SU-DHL-6 (cell line): Measurements from ENCODE around the gene TMIGD2.
"Not testable (repeated sequence)": the region's sequence is repeated elsewhere in the genome, so short reads cannot be mapped to it uniquely, and the experiment has no call there.

ENCODE experiments used
- H2AFZ ChIP-seq: fragments of 200-600 bp; sonication (generic); 2 replicates; pipeline ENCODE4 v1.6.1; 2014; ENCODE audit warnings: low read depth, mild to moderate bottlenecking, moderate library complexity, mixed read lengths, antibody characterized with exemption, low read length; ENCODE audit not compliant: severe bottlenecking
- H3F3A ChIP-seq: fragments of 200-600 bp; shearing (Covaris generic); 2 replicates; pipeline ENCODE4 v1.6.0; 2016; ENCODE audit warnings: antibody characterized with exemption, mild to moderate bottlenecking; ENCODE audit not compliant: insufficient read depth
- H3K27ac ChIP-seq: fragments of 200-600 bp; sonication (generic); 2 replicates; pipeline ENCODE4 v1.5.1; 2016; ENCODE audit warnings: low read depth, mild to moderate bottlenecking, low read length, moderate library complexity, mixed read lengths
- H3K27me3 ChIP-seq: fragments of 200-600 bp; sonication (generic), shearing (Covaris generic); 2 replicates; pipeline ENCODE4 v1.6.0; 2014; ENCODE audit warnings: mild to moderate bottlenecking, low read length
- H3K36me3 ChIP-seq: fragments of 200-600 bp; sonication (generic); 2 replicates; pipeline ENCODE4 v1.6.1; 2014; ENCODE audit warnings: mild to moderate bottlenecking, low read length, mixed read lengths
- H3K4me2 ChIP-seq: fragments of 300-600, 200-600 bp; shearing (Covaris generic), sonication (generic); 2 replicates; pipeline ENCODE4 v1.6.0; 2014; ENCODE audit warnings: low read length, low read depth, mild to moderate bottlenecking; ENCODE audit not compliant: poor library complexity, severe bottlenecking
- H3K4me3 ChIP-seq: fragments of 200-600 bp; sonication (generic); 2 replicates; pipeline ENCODE4 v1.5.1; 2014; ENCODE audit warnings: antibody characterized with exemption, low read length, mild to moderate bottlenecking, mixed read lengths; ENCODE audit not compliant: insufficient read depth, poor library complexity, severe bottlenecking
- H3K79me2 ChIP-seq: fragments of 200-600 bp; sonication (generic); 2 replicates; pipeline ENCODE4 v1.6.1; 2014; ENCODE audit warnings: mild to moderate bottlenecking, low read length, moderate library complexity; ENCODE audit not compliant: insufficient read depth
- H3K9ac ChIP-seq: fragments of 200-600 bp; sonication (generic); 2 replicates; pipeline ENCODE4 v1.7.0; 2014; ENCODE audit warnings: mild to moderate bottlenecking, low read length
- H3K9me2 ChIP-seq: fragments of 200-600 bp; sonication (generic); replicated peaks from 2 replicates; pipeline ENCODE4 v1.6.1; 2014; ENCODE audit warnings: low read length; ENCODE audit not compliant: insufficient read depth
- H3K9me3 ChIP-seq: fragments of 200-600 bp; sonication (generic); 2 replicates; pipeline ENCODE4 v1.6.1; 2014; ENCODE audit warnings: low read length, mixed read lengths; ENCODE audit not compliant: insufficient read depth
- H4K20me1 ChIP-seq: fragments of 200-600 bp; sonication (generic); 2 replicates; pipeline ENCODE4 v1.6.1; 2014; ENCODE audit warnings: low read depth, mild to moderate bottlenecking, antibody characterized with exemption, low read length, moderate library complexity, mixed read lengths
- CTCF ChIP-seq: fragments of 200-600 bp; sonication (generic); IDR thresholded peaks from one replicate; pipeline ENCODE4 v1.5.1; 2017; ENCODE audit warnings: antibody characterized with exemption, mild to moderate bottlenecking, low read length, moderate library complexity; ENCODE audit not compliant: insufficient read depth, poor library complexity, severe bottlenecking
- EZH2phosphoT487 ChIP-seq: fragments of 200-600 bp; sonication (generic), shearing (Covaris generic); conservative IDR thresholded peaks from 2 replicates; pipeline ENCODE4 v1.6.1; 2018; ENCODE audit warnings: mild to moderate bottlenecking, antibody characterized with exemption, low read length, moderate library complexity, mixed read lengths

TMIGD2 gene

GRCh38 chr19:4246767-4247593 is 55.2 kb downstream of the TMIGD2 start, which contains the start of gene YJU2:
TSS of gene YJU2 (plus strand) at chr19:4247080. CDS start at chr19:4247147, 67 bp downstream.
- Histone ChIP-seq H4K20me1 (no peaks in the 10 kb centered on the region), H3K27ac (peak within 1 kb of the TSS; percentile 73), H3K4me3 (peak within 1 kb of the TSS; percentile 55), H3F3A (no peaks in the 10 kb centered on the region), H3K9ac (peak within 1 kb of the TSS; percentile 58), H2AFZ (peak within 1 kb of the TSS; percentile 91), H3K79me2 (peaks cover 20% of the 10 kb centered on the region), H3K9me2 (no peaks in the 10 kb centered on the region), H3K9me3 (no peaks in the 10 kb centered on the region), H3K4me2 (peak within 1 kb of the TSS; percentile 79), H3K36me3 (peaks cover 19% of the 10 kb centered on the region), H3K27me3 (no peaks in the 10 kb centered on the region)
- TF ChIP-seq CTCF, result peak; percentile 44
- TF ChIP-seq EZH2phosphoT487, result no peak

- not testable (repeated sequence) for H4K20me1 ChIP-seq, H3K27ac ChIP-seq
- peak overlapping the region; percentile 91 for H2AFZ ChIP-seq
Observed at GRCh38 chr19:4245938-4246337, 56.3 kb downstream of the TMIGD2 start.

More at GRCh38 chr19:4245938-4246337, 56.3 kb downstream of the TMIGD2 start:
- Histone ChIP-seq H3K4me2 (peak overlapping the region; percentile 79), H3K36me3 (peaks cover 15% of the 10 kb centered on the region), H3K79me2 (peaks cover 20% of the 10 kb centered on the region), H3K9ac (peak overlapping the region; percentile 58; the same call in 1 of the 2 replicates)
- H3K4me3 ChIP-seq, H3K9me2 ChIP-seq, H3K27me3 ChIP-seq, H3K9me3 ChIP-seq, H3F3A ChIP-seq: not testable (repeated sequence)
